Left kidney (tissue), 2 donors: ENCODE measurements around the gene NCOA4. TPM values are rescaled to one million over a fixed set of nuclear protein-coding genes. Genes with fewer than 3 reads are reported as not detected.
"Not testable (repeated sequence)": the region's sequence is repeated elsewhere in the genome, so short reads cannot be mapped to it uniquely, and the experiment has no call there.

Source experiments
- DNase-seq: peaks from one replicate; pipeline ENCODE4 v3.0.0-alpha.2; 2013
- polyA plus RNA-seq: library from polyadenylated mRNA; unstranded; fragments of 120-200 nt; gene quantifications from one replicate; pipeline ENCODE4 v1.2.1, GENCODE V29; 2013; ENCODE audit not compliant: insufficient read length

Gene NCOA4
- polyA plus RNA-seq, 1 donor, result 223 TPM

GRCh38 chr10:46053534-46054434 lies 23.4 kb upstream of the NCOA4 start:
- no peak for DNase-seq

- DNase-seq, result no peak
These were observed 22.5 kb upstream of the NCOA4 start for GRCh38 chr10:46052791-46053375.

GRCh38 chr10:46052057-46052790 lies 21.8 kb upstream of the NCOA4 start:
- DNase-seq, result no peak

GRCh38 chr10:46050941-46051623 lies 20.7 kb upstream of the NCOA4 start:
- DNase-seq, result no peak

- DNase-seq, result not testable (repeated sequence)
These were observed 19.0 kb upstream of the NCOA4 start for GRCh38 chr10:46049497-46049831.

GRCh38 chr10:46048152-46048551 lies 17.7 kb upstream of the NCOA4 start:
- DNase-seq, result no peak

- no peak for DNase-seq
These were observed 15.8 kb upstream of the NCOA4 start, which contains the start of gene MSMB for GRCh38 chr10:46046261-46046660. Gene MSMB (minus strand): TSS chr10:46046269. CDS start chr10:46046237, 32 bp downstream.

- no peak for DNase-seq
These were observed 12.1 kb upstream of the NCOA4 start for GRCh38 chr10:46042527-46042926.

- DNase-seq, result no peak
These were observed 9.6 kb upstream of the NCOA4 start for GRCh38 chr10:46040004-46040403.

GRCh38 chr10:46037107-46037825 lies 6.8 kb upstream of the NCOA4 start:
- peak; percentile 73 for DNase-seq

GRCh38 chr10:46035923-46036849 lies 5.8 kb upstream of the NCOA4 start:
- no peak for DNase-seq

- no peak for DNase-seq
These were observed 3.2 kb upstream of the NCOA4 start for GRCh38 chr10:46033602-46034011.

- no peak for DNase-seq
These were observed 1.5 kb upstream of the NCOA4 start for GRCh38 chr10:46031648-46032532.

- DNase-seq, result no peak
These were observed 877 bp downstream of the NCOA4 start for GRCh38 chr10:46029461-46030030.

GRCh38 chr10:46028584-46029460 lies 1.6 kb downstream of the NCOA4 start:
- peak; percentile 53 for DNase-seq

GRCh38 chr10:46026106-46026505 lies 4.3 kb downstream of the NCOA4 start:
- no peak for DNase-seq

GRCh38 chr10:46025406-46025805 lies 5.0 kb downstream of the NCOA4 start:
- no peak for DNase-seq

- DNase-seq, result no peak
These were observed 5.5 kb downstream of the NCOA4 start for GRCh38 chr10:46024948-46025347.
